ENCODE data around the gene RNF26.
A peak's percentile ranks its signal among the peaks of the same experiment; 100 is the strongest.

RNF26 gene

GRCh38 chr11:119338318-119338890 is 4.1 kb downstream of the RNF26 start (continued):
- TF ChIP-seq ZBTB11 (tag by site-specific recombination; conservative IDR thresholded peaks at IDR 0.05; ENCODE audit: low read depth) = no peak
- no peak for TF ChIP-seq ZNF202 (tag by site-specific recombination; IDR thresholded peaks at IDR 0.05; ENCODE audit: borderline replicate concordance)
- peak; percentile 76 for TF ChIP-seq ZNF335 (tag by site-specific recombination; conservative IDR thresholded peaks at IDR 0.05)
- peak; percentile 46 for TF ChIP-seq ZNF654 (tag by site-specific recombination; IDR thresholded peaks at IDR 0.05; ENCODE audit: low read depth)
- peak; percentile 54 for TF ChIP-seq IKZF3 (tag by site-specific recombination; IDR thresholded peaks at IDR 0.05)
- no peak for TF ChIP-seq ZNF837 (tag by site-specific recombination; IDR thresholded peaks at IDR 0.05)
- TF ChIP-seq ZNF350 (tag by site-specific recombination; IDR thresholded peaks at IDR 0.05) = no peak
- TF ChIP-seq ZNF645 (tag by site-specific recombination; IDR thresholded peaks at IDR 0.05) = no peak
- no peak for TF ChIP-seq TRIM28 (IDR thresholded peaks at IDR 0.05; ENCODE audit: borderline replicate concordance, low read length)
- TF ChIP-seq ZBTB8A (tag by site-specific recombination; IDR thresholded peaks at IDR 0.05) = 0 out of 2 replicates have a peak, but pooled peaks have one; percentile 11
- TF ChIP-seq ZNF398 (tag by site-specific recombination; IDR thresholded peaks at IDR 0.05) = peak; percentile 43
- no peak for TF ChIP-seq ZSCAN5A (tag by site-specific recombination; IDR thresholded peaks at IDR 0.05)
- TF ChIP-seq ZNF529 (tag by site-specific recombination; IDR thresholded peaks at IDR 0.05; ENCODE audit: insufficient replicate concordance) = no peak
- no peak for TF ChIP-seq ZNF473 (tag by site-specific recombination; IDR thresholded peaks at IDR 0.05)
- TF ChIP-seq ZNF423 (tag by site-specific recombination; IDR thresholded peaks at IDR 0.05) = no peak
- TF ChIP-seq ZNF629 (tag by site-specific recombination; IDR thresholded peaks at IDR 0.05) = no peak
- TF ChIP-seq GLI4 (tag by site-specific recombination; IDR thresholded peaks at IDR 0.05) = no peak
- TF ChIP-seq ZBTB48 (tag by site-specific recombination; IDR thresholded peaks at IDR 0.05) = no peak
- no peak for TF ChIP-seq ZNF580 (tag by site-specific recombination; IDR thresholded peaks at IDR 0.05)
- TF ChIP-seq ZNF302 (tag by site-specific recombination; IDR thresholded peaks at IDR 0.05; ENCODE audit: low read depth) = no peak
- TF ChIP-seq GLIS1 (tag by site-specific recombination; IDR thresholded peaks at IDR 0.05) = 0 out of 2 replicates have a peak, but pooled peaks have one; percentile 9
- TF ChIP-seq ZNF621 (tag by site-specific recombination; IDR thresholded peaks at IDR 0.05) = no peak
- peak; percentile 74 for TF ChIP-seq ZNF76 (tag by site-specific recombination; IDR thresholded peaks at IDR 0.05; ENCODE audit: borderline replicate concordance, low read depth)
- no peak for TF ChIP-seq ZEB2 (tag by site-specific recombination; IDR thresholded peaks at IDR 0.05)
- TF ChIP-seq ZNF10 (tag by site-specific recombination; IDR thresholded peaks at IDR 0.05) = no peak
- TF ChIP-seq ZNF114 (tag by site-specific recombination; IDR thresholded peaks at IDR 0.05) = no peak
- no peak for TF ChIP-seq ZNF48 (tag by site-specific recombination; IDR thresholded peaks at IDR 0.05)
- TF ChIP-seq INSM2 (tag by site-specific recombination; IDR thresholded peaks at IDR 0.05) = no peak
- TF ChIP-seq ZNF362 (tag by site-specific recombination; IDR thresholded peaks at IDR 0.05) = no peak
- TF ChIP-seq ZNF19 (tag by site-specific recombination; IDR thresholded peaks at IDR 0.05; ENCODE audit: low read depth) = no peak
- no peak for TF ChIP-seq ZNF426 (tag by site-specific recombination; IDR thresholded peaks at IDR 0.05)

All from HEK293 (cell line).